ENCODE data around the gene MAP6.

Gene MAP6

DNA sequence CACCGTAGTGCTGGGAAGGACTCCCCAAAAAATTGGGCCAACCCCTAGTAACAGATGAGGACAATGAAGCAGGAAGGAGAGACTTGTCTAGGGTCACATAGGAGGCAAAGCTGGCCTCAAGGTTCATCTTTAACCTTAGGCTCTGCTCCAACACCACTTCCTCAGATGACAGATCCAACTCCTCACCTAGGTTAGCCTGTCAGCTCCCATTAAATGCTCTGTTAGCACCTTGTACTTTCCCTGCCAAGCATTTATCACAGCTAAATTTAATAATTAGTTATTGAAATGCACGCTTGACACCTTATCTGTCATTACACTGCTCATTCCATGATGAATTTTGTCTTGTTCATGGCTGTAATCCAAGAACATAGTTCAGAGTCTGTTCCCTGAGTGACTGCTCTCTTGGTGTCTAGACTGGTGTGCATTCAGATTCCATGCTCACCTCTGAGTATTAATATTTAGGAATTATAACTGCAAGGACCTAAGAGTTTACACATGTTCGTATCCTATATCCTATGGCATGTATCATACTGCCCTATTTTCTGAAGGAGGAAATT, 18.6 kb downstream of the MAP6 start:
- in situ Hi-C loops (cut with MboI; ENCODE audit: low sequenced_read_pairs, unreplicated experiment): no loop called here
- TF ChIP-seq, protein P1, sequence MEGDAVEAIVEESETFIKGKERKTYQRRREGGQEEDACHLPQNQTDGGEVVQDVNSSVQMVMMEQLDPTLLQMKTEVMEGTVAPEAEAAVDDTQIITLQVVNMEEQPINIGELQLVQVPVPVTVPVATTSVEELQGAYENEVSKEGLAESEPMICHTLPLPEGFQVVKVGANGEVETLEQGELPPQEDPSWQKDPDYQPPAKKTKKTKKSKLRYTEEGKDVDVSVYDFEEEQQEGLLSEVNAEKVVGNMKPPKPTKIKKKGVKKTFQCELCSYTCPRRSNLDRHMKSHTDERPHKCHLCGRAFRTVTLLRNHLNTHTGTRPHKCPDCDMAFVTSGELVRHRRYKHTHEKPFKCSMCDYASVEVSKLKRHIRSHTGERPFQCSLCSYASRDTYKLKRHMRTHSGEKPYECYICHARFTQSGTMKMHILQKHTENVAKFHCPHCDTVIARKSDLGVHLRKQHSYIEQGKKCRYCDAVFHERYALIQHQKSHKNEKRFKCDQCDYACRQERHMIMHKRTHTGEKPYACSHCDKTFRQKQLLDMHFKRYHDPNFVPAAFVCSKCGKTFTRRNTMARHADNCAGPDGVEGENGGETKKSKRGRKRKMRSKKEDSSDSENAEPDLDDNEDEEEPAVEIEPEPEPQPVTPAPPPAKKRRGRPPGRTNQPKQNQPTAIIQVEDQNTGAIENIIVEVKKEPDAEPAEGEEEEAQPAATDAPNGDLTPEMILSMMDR (IDR thresholded peaks at IDR 0.05; ENCODE audit: borderline replicate concordance, control extremely low read depth, extremely low read depth, insufficient read depth, missing control alignments): no peak
- no peak for DNase-seq (ENCODE audit: low spot score)

DNA sequence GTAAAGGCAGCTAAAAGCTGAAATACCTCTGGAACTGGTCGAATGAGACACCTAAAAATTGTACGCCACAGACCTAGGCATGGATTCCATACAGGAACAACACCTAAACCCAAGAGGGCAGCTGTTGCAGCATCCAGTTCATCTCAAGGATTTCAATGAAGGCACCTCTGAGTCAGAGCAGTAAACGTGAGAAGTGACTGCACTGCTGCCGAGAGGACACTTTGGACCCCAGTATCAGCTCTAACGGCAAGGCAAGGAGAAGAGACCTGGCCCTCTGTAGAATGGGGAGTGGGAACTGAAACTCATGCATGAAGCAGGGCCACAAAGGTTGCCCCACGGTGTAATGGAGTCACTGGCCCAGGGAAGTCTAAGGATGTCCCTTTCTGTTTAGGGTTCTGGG, 23.9 kb downstream of the MAP6 start:
- no peak for DNase-seq (ENCODE audit: low spot score)
- TF ChIP-seq, protein P1 (IDR thresholded peaks at IDR 0.05; ENCODE audit: borderline replicate concordance, control extremely low read depth, extremely low read depth, insufficient read depth, missing control alignments): no peak
- in situ Hi-C loops (cut with MboI; ENCODE audit: low sequenced_read_pairs, unreplicated experiment): no loop called here

DNA sequence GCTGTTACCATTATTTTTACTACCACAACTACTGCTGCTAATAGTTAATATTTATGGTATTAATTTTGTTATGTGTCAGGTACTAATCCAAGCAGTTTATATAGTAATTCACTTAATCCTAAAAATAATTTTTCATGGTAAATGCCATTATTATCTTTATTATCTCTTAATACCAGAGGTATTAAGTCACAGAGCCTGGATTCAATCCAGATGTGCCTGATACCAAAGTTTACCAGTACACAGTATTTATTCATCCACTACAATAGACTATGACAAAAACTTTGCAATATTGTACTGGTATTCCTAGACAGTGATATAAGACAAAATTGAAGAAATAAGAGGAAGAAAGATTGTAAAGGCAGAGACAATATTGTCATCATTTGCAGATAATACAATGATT, 24.5 kb downstream of the MAP6 start:
- in situ Hi-C loops (cut with MboI; ENCODE audit: low sequenced_read_pairs, unreplicated experiment): no loop called here
- DNase-seq (ENCODE audit: low spot score): no peak
- TF ChIP-seq, protein P1 (IDR thresholded peaks at IDR 0.05; ENCODE audit: borderline replicate concordance, control extremely low read depth, extremely low read depth, insufficient read depth, missing control alignments): no peak

DNA sequence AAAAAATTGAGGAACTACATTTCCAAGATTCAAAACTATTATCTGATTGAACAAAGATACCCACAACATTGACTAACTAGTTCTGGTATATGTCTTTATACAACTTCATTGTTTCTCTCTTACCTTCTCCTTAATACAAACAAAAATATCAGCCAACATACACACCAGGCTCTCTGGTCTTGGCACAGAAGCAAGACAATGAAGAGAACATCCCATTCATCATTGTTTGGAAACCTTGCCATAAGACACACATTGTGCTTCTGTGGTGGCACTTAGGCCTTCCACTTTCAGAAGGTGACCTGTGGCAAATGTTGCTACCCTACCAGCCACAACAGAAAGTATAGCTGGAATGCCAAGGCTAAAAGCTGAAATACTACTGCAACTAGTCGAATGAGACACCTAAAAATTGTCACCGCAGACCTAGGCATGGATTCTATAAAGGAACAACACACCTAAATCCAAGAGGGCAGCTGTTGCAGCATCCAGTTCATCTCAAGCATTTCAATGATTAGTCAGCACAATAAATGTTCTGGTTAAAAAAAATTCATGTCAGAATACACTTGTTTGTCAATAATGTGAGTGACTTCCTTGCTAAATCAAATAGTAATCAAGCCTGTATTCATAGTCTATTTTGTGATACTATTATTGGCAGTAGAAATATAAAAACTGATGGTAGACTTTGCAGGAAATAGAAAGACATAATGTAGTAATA, 26.3 kb downstream of the MAP6 start:
- TF ChIP-seq, protein P1 (IDR thresholded peaks at IDR 0.05; ENCODE audit: borderline replicate concordance, control extremely low read depth, extremely low read depth, insufficient read depth, missing control alignments): no peak
- DNase-seq (ENCODE audit: low spot score): no peak
- in situ Hi-C loops (cut with MboI; ENCODE audit: low sequenced_read_pairs, unreplicated experiment): no loop called here

DNA sequence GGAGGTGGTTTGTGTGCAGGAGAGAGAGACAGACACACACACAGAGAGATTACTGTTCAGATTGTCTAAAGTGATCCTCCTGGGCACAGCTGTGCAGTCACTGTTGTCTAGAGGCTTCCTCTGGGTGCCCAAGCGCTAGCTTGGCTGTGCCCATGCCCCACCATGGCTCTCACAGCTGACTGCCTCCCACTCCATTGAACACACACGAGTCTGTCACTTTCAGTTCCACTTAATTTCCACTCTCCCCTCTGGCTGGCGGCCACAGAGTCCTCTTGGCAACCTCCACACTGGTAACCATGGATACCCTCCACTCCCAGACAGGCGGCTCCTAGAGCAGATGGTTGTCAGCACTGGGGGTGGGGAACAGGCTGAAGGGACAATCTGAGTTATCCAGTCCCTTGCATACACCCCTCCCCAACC, 29.1 kb downstream of the MAP6 start:
- TF ChIP-seq, protein P1 (IDR thresholded peaks at IDR 0.05; ENCODE audit: borderline replicate concordance, control extremely low read depth, extremely low read depth, insufficient read depth, missing control alignments): no peak
- DNase-seq (ENCODE audit: low spot score): no peak
- in situ Hi-C loops (cut with MboI; ENCODE audit: low sequenced_read_pairs, unreplicated experiment): no loop called here

DNA sequence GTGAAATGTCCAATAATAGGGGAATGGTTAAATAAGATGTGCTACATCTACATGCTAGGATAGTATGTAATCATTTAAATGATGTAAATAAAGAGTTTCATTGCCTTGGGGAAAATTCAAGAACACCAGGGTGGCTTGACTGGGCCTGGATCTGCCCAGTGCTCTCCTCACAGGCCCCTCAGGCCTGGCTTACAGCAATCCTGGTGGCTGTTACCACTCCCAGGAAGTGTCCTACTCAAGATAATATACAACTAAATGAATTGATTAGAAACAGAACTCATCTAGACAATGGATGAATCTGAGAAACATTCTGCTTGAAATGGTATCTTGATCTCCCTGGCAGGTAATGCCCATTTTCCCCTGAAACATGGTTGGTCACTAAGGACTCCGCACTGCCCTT, 30.8 kb downstream of the MAP6 start:
- TF ChIP-seq, protein P1 (IDR thresholded peaks at IDR 0.05; ENCODE audit: borderline replicate concordance, control extremely low read depth, extremely low read depth, insufficient read depth, missing control alignments): no peak
- DNase-seq (ENCODE audit: low spot score): no peak
- in situ Hi-C loops (cut with MboI; ENCODE audit: low sequenced_read_pairs, unreplicated experiment): no loop called here

Measured in GM13976 (cell line).